Measurements from ENCODE around the gene PJA2.
"Not testable (repeated sequence)": the region's sequence is repeated elsewhere in the genome, so short reads cannot be mapped to it uniquely, and the experiment has no call there.

GRCh38 chr5:109413921-109414461 is 4.2 kb upstream of the PJA2 start:
- TF ChIP-seq, protein P1, sequence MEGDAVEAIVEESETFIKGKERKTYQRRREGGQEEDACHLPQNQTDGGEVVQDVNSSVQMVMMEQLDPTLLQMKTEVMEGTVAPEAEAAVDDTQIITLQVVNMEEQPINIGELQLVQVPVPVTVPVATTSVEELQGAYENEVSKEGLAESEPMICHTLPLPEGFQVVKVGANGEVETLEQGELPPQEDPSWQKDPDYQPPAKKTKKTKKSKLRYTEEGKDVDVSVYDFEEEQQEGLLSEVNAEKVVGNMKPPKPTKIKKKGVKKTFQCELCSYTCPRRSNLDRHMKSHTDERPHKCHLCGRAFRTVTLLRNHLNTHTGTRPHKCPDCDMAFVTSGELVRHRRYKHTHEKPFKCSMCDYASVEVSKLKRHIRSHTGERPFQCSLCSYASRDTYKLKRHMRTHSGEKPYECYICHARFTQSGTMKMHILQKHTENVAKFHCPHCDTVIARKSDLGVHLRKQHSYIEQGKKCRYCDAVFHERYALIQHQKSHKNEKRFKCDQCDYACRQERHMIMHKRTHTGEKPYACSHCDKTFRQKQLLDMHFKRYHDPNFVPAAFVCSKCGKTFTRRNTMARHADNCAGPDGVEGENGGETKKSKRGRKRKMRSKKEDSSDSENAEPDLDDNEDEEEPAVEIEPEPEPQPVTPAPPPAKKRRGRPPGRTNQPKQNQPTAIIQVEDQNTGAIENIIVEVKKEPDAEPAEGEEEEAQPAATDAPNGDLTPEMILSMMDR (IDR thresholded peaks at IDR 0.05; ENCODE audit: low read depth, low read length, missing input control), result not testable (repeated sequence)
- not testable (repeated sequence) for TF ChIP-seq SP1, YY1, RXRA, ATF3 (IDR thresholded peaks at IDR 0.05)
